GM12891 (cell line): ENCODE data around the gene SWAP70.

Experiments used
- POLR2A ChIP-seq: IDR thresholded peaks from 2 replicates; pipeline ENCODE4 v1.6.1; 2011; ENCODE audit warnings: low read depth, low read length, control low read depth
- POLR2AphosphoS5 ChIP-seq: IDR thresholded peaks from 2 replicates; pipeline ENCODE4 v1.6.1; 2011; ENCODE audit warnings: low read depth, low read length, control low read depth

DNA sequence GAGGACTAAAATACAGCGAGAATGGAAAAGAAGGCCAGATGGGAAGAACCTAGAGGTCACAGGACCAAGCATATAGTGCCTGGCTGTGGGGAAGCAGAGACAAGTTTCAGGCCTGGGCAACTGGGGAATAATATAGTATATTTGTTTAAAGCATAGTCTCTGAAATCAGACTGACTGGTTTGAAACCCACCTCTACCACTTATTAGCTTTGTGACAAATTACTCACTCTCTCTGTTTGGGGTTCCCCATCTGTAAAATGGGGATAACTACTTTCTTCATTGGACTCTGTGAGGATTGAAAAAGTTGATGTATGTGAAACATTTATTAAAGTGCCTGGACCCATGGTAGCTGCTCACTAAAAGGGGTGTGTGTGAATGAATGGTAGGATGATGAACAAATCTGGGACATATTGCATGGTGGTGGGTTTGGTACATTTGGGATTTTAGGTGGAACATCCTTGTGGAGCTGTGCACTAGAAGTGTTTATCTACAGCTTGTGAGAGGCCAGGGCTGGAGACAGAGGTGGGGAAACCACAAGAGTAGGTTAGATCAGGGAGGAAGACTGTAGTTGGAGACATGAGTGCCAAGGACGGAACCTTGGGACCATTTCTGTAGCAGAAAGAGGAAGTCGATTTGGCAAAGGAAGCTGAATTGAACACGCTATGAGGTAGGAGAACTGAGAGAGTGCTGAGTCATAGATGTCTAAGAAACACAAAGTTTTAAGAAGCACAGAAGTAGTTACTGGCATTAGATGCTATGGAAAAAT, 52.6 kb downstream of the SWAP70 start:
- TF ChIP-seq POLR2A = no peak
- no peak for TF ChIP-seq POLR2AphosphoS5
